ENCODE measurements around the gene AHRR. TPM values are rescaled to one million over a fixed set of nuclear protein-coding genes. Genes with fewer than 3 reads are reported as not detected.

AHRR gene
- polyA plus RNA-seq, 2 of the 4 experiments (the other 2 are of a cell fraction), result 1.2 to 1.7 TPM

DNA sequence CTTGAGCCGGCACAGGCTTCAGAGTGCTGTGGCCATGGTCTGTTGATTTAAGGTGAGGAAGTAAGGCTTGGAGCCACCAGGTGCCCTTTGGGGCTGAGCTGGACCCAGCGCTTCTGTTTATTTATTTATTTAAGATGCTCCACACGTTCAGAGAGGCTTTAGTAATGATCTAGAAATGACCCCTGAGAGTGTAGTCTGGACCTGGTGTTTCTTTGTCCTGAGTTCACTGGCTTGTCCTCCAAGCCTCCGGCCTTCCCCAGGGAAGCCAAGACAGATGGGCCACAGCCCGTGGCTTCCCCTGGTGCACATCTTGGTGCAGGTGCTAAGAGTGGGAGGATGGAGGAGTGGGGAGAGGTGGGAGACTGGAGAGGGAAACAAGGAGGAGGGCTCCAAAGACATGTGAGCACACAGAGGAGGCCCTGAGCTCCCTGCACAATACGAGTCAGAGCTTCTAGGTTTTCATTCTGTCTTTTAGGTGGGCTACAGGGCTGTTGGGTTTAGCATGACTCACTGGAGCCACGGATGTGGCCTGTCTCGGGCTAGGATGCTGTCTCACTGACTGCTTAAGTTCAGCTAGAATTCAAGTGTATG lies 56.9 kb downstream of the AHRR start:
- ATAC-seq (no peak), DNase-seq (ENCODE audit: low read depth in 1 of 2, low spot score in 1 of 2) (no peak), FAIRE-seq (no peak)
- Histone ChIP-seq H3K27ac (no peak overlapping the region), H3K4me3 (no peak overlapping the region), H3K4me2 (no peak overlapping the region), H3K4me1 (peaks cover 9% of the 10 kb centered on the region; the same call in 2 of the 3 replicates), H3K9me3 (no peaks in the 10 kb centered on the region)
- 76% methylated on average over 8 of the region's 8 CpGs for WGBS (ENCODE audit: missing lambda C conversion rate)
- TF ChIP-seq ZNF302 (CRISPR knock-in tag; IDR thresholded peaks at IDR 0.05) (no peak), EHMT2 (IDR thresholded peaks at IDR 0.05; ENCODE audit: low read depth) (no peak), EHF (CRISPR knock-in tag; IDR thresholded peaks at IDR 0.05) (no peak), CBX8 (IDR thresholded peaks at IDR 0.05) (no peak), SREBF2 (IDR thresholded peaks at IDR 0.05) (no peak), ZC3H11A (IDR thresholded peaks at IDR 0.05) (no peak), JUN (IDR thresholded peaks at IDR 0.05) (no peak), RAD21 (conservative IDR thresholded peaks at IDR 0.05 in 1 of 2, IDR thresholded peaks at IDR 0.05 in 1 of 2) (no peak)
- TF ChIP-seq, protein P1, sequence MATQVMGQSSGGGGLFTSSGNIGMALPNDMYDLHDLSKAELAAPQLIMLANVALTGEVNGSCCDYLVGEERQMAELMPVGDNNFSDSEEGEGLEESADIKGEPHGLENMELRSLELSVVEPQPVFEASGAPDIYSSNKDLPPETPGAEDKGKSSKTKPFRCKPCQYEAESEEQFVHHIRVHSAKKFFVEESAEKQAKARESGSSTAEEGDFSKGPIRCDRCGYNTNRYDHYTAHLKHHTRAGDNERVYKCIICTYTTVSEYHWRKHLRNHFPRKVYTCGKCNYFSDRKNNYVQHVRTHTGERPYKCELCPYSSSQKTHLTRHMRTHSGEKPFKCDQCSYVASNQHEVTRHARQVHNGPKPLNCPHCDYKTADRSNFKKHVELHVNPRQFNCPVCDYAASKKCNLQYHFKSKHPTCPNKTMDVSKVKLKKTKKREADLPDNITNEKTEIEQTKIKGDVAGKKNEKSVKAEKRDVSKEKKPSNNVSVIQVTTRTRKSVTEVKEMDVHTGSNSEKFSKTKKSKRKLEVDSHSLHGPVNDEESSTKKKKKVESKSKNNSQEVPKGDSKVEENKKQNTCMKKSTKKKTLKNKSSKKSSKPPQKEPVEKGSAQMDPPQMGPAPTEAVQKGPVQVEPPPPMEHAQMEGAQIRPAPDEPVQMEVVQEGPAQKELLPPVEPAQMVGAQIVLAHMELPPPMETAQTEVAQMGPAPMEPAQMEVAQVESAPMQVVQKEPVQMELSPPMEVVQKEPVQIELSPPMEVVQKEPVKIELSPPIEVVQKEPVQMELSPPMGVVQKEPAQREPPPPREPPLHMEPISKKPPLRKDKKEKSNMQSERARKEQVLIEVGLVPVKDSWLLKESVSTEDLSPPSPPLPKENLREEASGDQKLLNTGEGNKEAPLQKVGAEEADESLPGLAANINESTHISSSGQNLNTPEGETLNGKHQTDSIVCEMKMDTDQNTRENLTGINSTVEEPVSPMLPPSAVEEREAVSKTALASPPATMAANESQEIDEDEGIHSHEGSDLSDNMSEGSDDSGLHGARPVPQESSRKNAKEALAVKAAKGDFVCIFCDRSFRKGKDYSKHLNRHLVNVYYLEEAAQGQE (IDR thresholded peaks at IDR 0.05), result no peak
- TF ChIP-seq, protein P2, sequence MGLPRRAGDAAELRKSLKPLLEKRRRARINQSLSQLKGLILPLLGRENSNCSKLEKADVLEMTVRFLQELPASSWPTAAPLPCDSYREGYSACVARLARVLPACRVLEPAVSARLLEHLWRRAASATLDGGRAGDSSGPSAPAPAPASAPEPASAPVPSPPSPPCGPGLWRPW (IDR thresholded peaks at IDR 0.05), result no peak
- TF ChIP-seq, protein P3, sequence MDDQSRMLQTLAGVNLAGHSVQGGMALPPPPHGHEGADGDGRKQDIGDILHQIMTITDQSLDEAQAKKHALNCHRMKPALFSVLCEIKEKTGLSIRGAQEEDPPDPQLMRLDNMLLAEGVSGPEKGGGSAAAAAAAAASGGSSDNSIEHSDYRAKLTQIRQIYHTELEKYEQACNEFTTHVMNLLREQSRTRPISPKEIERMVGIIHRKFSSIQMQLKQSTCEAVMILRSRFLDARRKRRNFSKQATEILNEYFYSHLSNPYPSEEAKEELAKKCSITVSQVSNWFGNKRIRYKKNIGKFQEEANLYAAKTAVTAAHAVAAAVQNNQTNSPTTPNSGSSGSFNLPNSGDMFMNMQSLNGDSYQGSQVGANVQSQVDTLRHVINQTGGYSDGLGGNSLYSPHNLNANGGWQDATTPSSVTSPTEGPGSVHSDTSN (IDR thresholded peaks at IDR 0.05), result no peak
- ChIA-PET POLR2A (interaction anchor here (1.1 kb wide), 1 partner anchor 57 kb away, joined by 4 read pairs; the partner anchor contains the start of gene AHRR), CTCF (interaction anchor here (0.9 to 2.6 kb wide), 3 partner anchors 9 to 62 kb away, joined by 3 to 6 read pairs (median 3); no protein-coding TSS in a partner anchor)

DNA sequence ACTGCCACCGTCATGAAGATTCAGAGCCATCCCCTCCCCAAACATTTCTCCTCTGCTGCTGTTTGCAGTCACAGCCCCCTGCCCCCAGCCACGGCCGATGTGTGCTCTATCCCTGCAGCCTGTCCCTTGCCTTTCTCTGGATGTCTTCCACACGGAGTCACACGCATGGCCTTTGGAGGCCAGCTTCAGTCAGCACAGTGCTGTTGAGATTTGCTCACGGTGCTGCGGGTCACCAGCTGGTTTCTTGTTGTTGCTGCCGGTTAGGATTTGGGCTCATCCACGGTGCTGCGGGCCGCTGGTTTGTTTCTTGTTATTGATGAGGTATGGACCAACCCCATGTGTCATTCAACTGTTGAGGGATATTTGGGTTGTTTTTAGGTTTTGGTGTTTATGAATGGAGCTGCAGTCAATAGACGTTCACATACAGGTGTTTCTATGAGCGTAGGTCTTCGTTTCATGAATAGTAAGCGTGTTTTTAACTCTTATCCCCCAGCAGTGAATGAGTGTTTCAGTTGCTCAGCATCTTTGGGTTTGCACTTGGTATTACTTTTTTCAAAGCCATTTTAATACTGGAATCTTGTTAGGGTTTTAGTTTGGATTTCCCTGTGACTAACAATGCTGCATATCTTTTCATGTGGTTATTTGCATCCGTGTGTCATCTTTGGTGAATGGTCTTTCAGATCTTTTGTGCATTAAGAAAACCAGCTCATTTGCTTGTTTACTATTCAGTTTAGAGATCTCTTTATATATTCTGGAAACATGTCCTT lies 57.6 kb downstream of the AHRR start:
- POLR2A ChIA-PET, result interaction anchor here (1.1 kb wide), 1 partner anchor 58 kb away, joined by 4 read pairs; the partner anchor contains the start of gene AHRR
- TF ChIP-seq NR3C1 (IDR thresholded peaks at IDR 0.05), result no peak
- TF ChIP-seq HOXB5 (CRISPR knock-in tag; IDR thresholded peaks at IDR 0.05), result no peak
- no peak for TF ChIP-seq TFCP2L1 (CRISPR knock-in tag; IDR thresholded peaks at IDR 0.05)
- Histone ChIP-seq H3K4me3 (no peak overlapping the region), H3K4me2 (no peak overlapping the region), H3K4me1 (peaks cover 4% of the 10 kb centered on the region; the same call in 1 of the 3 replicates), H3K9me3 (no peaks in the 10 kb centered on the region), H3K27ac (no peak overlapping the region)
- ATAC-seq (no peak), FAIRE-seq (no peak), DNase-seq (ENCODE audit: low read depth in 1 of 2, low spot score in 1 of 2) (no peak)
- 92% methylated on average over 16 of the region's 16 CpGs for WGBS (ENCODE audit: missing lambda C conversion rate)
- CTCF ChIA-PET, result interaction anchor here (2.3 to 2.6 kb wide), 2 partner anchors 52 to 62 kb away, joined by 5 to 6 read pairs; no protein-coding TSS in a partner anchor

DNA sequence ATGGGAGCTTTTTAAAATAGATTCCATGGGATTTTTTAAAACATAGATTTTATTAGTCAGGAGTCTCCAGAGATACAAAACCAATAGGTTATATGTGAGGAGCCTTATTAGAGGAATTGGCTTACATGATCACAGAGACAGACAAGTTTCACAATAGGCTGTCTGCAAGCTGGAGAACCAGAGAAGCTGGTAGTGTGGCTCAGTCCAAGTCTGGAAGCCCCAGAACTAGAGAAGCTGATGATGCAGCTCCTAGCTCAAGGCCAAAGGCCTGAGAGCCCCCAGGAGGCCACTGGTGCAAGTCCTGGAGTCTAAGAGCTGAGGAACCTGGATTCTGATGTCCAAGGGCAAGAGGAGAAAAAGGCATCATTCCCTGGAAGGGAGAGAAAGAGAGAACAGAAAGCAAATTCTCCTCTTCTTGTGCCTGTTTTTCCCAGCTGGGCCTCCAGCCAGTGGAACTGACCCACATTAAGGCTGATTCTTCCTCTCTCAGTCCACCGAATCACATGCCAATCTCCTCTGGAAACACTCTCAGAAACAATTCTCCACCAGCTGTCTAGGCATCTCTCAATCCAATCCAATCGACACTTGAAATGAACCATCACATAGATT lies 59.3 kb downstream of the AHRR start:
- ATAC-seq (no peak), DNase-seq (ENCODE audit: low read depth in 1 of 2, low spot score in 1 of 2) (no peak), FAIRE-seq (no peak)
- Histone ChIP-seq H3K4me2 (no peak overlapping the region), H3K4me1 (no peaks in the 10 kb centered on the region), H3K4me3 (no peak overlapping the region), H3K27ac (no peak overlapping the region), H3K9me3 (0 out of 3 replicates have a peak, but pooled peaks cover 5% of the 10 kb centered on the region)
- ChIA-PET POLR2A (no interaction called here), CTCF (interaction anchor here (1.8 to 2.6 kb wide), 4 partner anchors 42 to 65 kb away, joined by 5 to 8 read pairs (median 6); no protein-coding TSS in a partner anchor)
- WGBS (ENCODE audit: missing lambda C conversion rate), result 92% methylated on average over 2 of the region's 2 CpGs
- TF ChIP-seq TP53 (CRISPR knock-in tag; IDR thresholded peaks at IDR 0.05), result no peak
- TF ChIP-seq TFCP2L1 (CRISPR knock-in tag; IDR thresholded peaks at IDR 0.05), result no peak
- TF ChIP-seq RCOR1 (IDR thresholded peaks at IDR 0.05; ENCODE audit: low read depth, low read length), result no peak
- no peak for TF ChIP-seq PHF8 (IDR thresholded peaks at IDR 0.05; ENCODE audit: borderline replicate concordance, low read depth)
- TF ChIP-seq RFX5 (IDR thresholded peaks at IDR 0.05), result no peak
- TF ChIP-seq, protein P4, sequence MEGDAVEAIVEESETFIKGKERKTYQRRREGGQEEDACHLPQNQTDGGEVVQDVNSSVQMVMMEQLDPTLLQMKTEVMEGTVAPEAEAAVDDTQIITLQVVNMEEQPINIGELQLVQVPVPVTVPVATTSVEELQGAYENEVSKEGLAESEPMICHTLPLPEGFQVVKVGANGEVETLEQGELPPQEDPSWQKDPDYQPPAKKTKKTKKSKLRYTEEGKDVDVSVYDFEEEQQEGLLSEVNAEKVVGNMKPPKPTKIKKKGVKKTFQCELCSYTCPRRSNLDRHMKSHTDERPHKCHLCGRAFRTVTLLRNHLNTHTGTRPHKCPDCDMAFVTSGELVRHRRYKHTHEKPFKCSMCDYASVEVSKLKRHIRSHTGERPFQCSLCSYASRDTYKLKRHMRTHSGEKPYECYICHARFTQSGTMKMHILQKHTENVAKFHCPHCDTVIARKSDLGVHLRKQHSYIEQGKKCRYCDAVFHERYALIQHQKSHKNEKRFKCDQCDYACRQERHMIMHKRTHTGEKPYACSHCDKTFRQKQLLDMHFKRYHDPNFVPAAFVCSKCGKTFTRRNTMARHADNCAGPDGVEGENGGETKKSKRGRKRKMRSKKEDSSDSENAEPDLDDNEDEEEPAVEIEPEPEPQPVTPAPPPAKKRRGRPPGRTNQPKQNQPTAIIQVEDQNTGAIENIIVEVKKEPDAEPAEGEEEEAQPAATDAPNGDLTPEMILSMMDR (IDR thresholded peaks at IDR 0.05), result no peak
- TF ChIP-seq, protein P5, sequence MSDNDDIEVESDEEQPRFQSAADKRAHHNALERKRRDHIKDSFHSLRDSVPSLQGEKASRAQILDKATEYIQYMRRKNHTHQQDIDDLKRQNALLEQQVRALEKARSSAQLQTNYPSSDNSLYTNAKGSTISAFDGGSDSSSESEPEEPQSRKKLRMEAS (IDR thresholded peaks at IDR 0.05), result no peak
- TF ChIP-seq, protein P6, sequence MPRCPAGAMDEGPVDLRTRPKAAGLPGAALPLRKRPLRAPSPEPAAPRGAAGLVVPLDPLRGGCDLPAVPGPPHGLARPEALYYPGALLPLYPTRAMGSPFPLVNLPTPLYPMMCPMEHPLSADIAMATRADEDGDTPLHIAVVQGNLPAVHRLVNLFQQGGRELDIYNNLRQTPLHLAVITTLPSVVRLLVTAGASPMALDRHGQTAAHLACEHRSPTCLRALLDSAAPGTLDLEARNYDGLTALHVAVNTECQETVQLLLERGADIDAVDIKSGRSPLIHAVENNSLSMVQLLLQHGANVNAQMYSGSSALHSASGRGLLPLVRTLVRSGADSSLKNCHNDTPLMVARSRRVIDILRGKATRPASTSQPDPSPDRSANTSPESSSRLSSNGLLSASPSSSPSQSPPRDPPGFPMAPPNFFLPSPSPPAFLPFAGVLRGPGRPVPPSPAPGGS (IDR thresholded peaks at IDR 0.05), result no peak
- TF ChIP-seq ZNF302 (CRISPR knock-in tag; IDR thresholded peaks at IDR 0.05), result no peak
- TF ChIP-seq, protein P2 (IDR thresholded peaks at IDR 0.05), result no peak
- no peak for TF ChIP-seq HOXB13 (CRISPR knock-in tag; IDR thresholded peaks at IDR 0.05; ENCODE audit: low read depth)
